ENCODE data around the gene RFX3. TPM values are rescaled to one million over a fixed set of nuclear protein-coding genes. Genes with fewer than 3 reads are reported as not detected.

The RFX3 gene
- total and polyA plus RNA-seq, 8 donors = 10.5 to 26.2 (median 17.4) TPM

GRCh38 chr9:3508521-3509291 is 17.1 kb downstream of the RFX3 start:
- peak overlapping the region in 1 of 2 donors; percentile 14 for H3K4me3 ChIP-seq
- ATAC-seq = no peak
- DNase-seq = peak in 1 of 4 donors; percentile 39
- no peaks in the 10 kb centered on the region for H3K27me3 ChIP-seq
- H3K9me3 ChIP-seq = no peaks in the 10 kb centered on the region
- peak overlapping the region in 1 of 2 donors; percentile 87 for H3K27ac ChIP-seq
- no peak for TF ChIP-seq CTCF (IDR thresholded peaks at IDR 0.05)
- H3K4me1 ChIP-seq = peaks cover 0 to 41% of the 10 kb centered on the region in 2 donors
- H3K36me3 ChIP-seq = no peaks in the 10 kb centered on the region
- intact Hi-C loops (cut with DNase I) = no loop called here

DNA sequence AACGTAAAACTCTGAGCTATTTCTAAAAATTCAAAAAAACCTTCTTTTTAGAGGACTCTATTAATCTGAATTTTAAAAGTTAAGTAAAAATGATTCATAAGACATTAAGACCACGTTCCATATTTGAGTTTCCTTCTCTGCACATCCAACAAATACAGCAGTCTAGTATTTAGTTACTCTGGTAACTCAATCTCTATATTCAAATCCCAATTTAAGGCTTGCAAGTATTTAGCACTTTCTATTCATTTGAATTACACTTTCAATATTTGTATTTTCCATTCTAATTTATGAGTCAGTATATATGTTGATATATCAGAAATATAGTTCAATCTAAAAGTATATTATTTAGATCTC is 17.7 kb downstream of the RFX3 start:
- Histone ChIP-seq H3K4me3 (peak overlapping the region in 1 of 2 donors; percentile 14), H3K27ac (peak overlapping the region; percentile 10 to 87)

DNA sequence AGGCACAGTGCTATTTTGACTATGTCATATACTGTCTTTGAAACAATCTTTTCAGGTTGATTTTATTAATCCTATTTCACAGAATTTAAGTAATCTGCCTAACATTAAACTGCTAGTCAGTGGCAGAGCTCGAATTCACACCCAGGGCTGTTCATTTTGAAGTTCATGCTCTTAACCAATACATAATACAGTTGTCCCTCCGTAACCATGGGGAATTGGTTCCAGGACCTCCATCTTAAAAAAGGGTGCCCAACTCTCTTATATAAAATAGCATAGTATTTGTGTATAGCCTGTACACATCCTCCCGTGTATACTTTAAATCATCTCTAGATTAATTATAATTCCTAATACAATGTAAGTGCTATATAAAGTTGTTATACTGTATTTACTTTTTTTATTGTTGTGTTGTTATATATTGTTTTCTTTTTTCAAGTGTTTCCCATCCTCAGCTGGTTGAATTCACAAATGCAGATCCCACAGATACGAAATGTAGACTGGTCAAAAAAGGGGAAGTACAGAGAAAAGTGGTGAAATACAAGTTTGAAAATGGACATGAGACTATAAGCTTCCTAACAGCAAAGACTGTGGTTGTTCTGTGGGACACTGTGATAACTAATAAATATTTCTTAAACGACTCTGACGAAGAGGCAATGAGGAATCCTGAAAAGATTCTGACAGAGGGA is 18.3 kb downstream of the RFX3 start:
- peak overlapping the region; percentile 10 to 87 for H3K27ac ChIP-seq
- no peak for TF ChIP-seq CTCF (IDR thresholded peaks at IDR 0.05)
- DNase-seq = no peak
- no peaks in the 10 kb centered on the region for H3K27me3 ChIP-seq
- peak overlapping the region in 1 of 2 donors; percentile 14 for H3K4me3 ChIP-seq
- peak; percentile 49 for ATAC-seq
- no peaks in the 10 kb centered on the region for H3K36me3 ChIP-seq
- H3K9me3 ChIP-seq = no peaks in the 10 kb centered on the region
- H3K4me1 ChIP-seq = peaks cover 0 to 34% of the 10 kb centered on the region in 2 donors
- intact Hi-C loops (cut with DNase I) = no loop called here

More for the DNA sequence above, 17.7 kb downstream of the RFX3 start:
- DNase-seq (no peak), ATAC-seq (no peak)
- intact Hi-C loops (cut with DNase I) = no loop called here
- Histone ChIP-seq H3K9me3 (no peaks in the 10 kb centered on the region), H3K27me3 (no peaks in the 10 kb centered on the region), H3K4me1 (peaks cover 0 to 34% of the 10 kb centered on the region in 2 donors), H3K36me3 (no peaks in the 10 kb centered on the region)
- TF ChIP-seq CTCF (IDR thresholded peaks at IDR 0.05) = no peak

DNA sequence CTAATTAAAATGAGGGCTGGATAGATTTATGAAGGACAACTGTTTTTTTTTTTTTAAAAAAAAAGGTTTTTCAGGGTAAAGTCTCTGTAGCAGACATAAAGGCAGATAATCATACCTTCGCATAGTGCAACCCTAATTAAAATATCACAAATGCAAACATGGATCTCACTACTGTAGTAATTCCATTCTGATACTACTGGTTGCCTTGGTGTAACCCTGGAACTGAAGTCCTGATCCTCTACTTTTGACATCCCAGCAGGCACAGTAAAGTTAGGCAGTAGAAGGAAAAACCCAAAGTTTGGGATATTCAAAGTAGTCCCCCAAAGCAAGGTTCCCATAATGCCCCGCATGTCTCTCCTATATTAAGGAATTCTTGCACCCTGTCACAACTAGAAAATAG is 19.6 kb downstream of the RFX3 start:
- ATAC-seq (no peak), DNase-seq (no peak)
- Histone ChIP-seq H3K36me3 (no peaks in the 10 kb centered on the region), H3K9me3 (no peaks in the 10 kb centered on the region), H3K27me3 (no peaks in the 10 kb centered on the region), H3K4me3 (no peak overlapping the region), H3K4me1 (peaks cover 0 to 22% of the 10 kb centered on the region in 2 donors), H3K27ac (no peak overlapping the region)
- intact Hi-C loops (cut with DNase I) = no loop called here
- no peak for TF ChIP-seq CTCF (IDR thresholded peaks at IDR 0.05)

Measured in left lung (tissue), 10 donors.